GM21381 (cell line): Measurements from ENCODE around the gene GTF2I.
"Not testable (repeated sequence)": the region's sequence is repeated elsewhere in the genome, so short reads cannot be mapped to it uniquely, and the experiment has no call there.

Experiments
- ATAC-seq: cut with Tn5 transposase; IDR thresholded peaks from one replicate; pipeline ENCODE4 v1.9.1; 2021; ENCODE audit warnings: mild to moderate bottlenecking, moderate library complexity; ENCODE audit not compliant: unreplicated experiment

The GTF2I gene

GRCh38 chr7:74709880-74710671 is 52.6 kb downstream of the GTF2I start:
- ATAC-seq: no peak

- no peak for ATAC-seq
These were observed 56.0 kb downstream of the GTF2I start for GRCh38 chr7:74713567-74713966.

DNA sequence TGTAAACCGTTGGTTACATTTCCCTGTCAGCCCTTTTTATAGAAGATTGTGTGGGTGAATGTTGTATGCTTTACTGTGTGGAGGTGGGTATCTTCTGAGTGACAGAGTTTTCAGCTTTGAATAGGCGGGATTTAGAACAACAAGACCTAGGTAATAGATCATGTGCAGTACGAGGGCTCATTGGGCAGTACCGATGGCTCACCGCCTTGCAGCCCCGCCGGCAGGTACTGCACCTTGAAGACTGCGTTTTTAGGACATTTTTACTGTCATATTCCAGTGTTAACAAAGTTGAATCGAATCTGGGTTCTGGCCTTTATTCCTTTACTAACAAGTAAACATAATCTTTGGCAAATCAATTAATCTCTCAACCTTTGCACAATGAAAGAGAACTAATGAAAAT is 60.4 kb downstream of the GTF2I start:
- ATAC-seq: no peak

GRCh38 chr7:74718336-74718735 is 60.8 kb downstream of the GTF2I start:
- ATAC-seq: no peak

DNA sequence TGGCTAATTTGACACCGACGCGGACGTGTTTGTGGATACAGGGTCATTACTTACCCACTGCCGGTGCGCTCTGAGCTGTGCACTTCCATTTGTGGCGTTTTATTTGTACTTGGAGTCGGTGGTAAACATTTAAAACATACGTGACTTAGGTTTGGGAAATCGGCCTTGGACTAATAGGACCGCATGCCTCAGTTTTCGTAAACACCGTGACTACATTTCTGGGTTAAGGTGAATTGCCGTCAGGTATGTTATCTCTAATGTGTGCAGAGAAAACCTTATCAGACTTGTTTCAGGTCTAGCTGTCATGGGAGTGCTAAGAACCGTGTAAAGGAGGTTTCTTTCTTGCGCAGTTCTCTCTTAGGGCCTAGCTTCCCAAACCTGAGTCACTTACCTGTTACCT is 64.6 kb downstream of the GTF2I start:
- no peak for ATAC-seq

DNA sequence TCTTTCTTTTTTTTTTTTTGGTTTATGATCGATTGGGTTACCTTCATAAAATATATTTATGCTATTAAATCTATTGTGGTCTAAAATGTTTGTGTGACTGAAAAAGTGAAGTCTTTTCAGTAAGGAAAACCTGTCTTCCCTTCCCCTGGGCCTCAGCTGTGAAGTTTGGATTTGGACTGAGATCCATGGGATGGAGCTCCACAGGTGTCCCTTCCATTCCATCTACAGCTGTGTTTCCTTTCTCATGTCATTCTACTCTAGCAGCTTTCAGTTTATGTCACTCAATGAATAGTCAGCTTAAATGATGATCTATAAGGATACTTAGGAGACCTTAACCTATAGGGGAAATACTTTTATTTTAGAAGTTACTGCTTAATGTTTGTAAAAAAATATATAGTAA is 68.3 kb downstream of the GTF2I start:
- ATAC-seq: no peak

DNA sequence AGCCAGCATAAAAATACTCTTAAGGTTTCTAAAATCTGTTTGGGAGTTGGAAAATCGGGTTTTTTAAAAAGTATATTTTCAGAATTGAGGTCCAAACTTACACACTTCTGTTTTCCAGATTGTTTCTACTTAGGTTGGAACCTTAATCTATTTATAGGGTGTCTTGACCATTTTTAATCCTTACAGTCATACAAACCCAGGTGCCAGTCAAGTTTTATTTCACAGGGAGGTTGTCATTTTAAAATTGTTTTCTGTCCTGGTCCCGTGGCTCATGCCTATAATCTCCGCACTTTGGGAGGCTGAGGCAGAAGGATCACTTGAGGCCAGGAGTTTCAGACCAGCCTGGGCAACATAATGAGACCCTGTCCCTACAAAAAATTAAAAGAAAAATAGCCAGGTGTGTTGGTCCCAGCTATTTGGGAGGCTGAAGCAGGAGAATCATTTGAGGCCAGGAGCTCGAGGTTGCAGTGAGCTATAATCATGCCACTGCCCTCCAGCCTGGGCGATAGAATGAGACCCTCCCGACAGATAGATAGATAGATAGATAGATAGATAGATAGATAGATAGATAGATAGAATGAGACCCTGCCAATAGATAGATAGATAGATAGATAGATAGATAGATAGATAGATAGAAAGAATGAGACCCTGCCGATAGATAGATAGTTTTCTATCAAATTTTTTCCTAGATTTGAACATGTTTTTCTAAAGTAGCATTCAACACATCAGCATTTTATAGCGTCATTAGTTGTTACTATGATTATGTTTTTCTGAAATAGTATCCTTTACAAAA is 69.0 kb downstream of the GTF2I start:
- ATAC-seq: no peak

- not testable (repeated sequence) for ATAC-seq
These were observed 71.2 kb downstream of the GTF2I start for GRCh38 chr7:74728686-74729085.

- not testable (repeated sequence) for ATAC-seq
These were observed 72.7 kb downstream of the GTF2I start for GRCh38 chr7:74730186-74730585.

DNA sequence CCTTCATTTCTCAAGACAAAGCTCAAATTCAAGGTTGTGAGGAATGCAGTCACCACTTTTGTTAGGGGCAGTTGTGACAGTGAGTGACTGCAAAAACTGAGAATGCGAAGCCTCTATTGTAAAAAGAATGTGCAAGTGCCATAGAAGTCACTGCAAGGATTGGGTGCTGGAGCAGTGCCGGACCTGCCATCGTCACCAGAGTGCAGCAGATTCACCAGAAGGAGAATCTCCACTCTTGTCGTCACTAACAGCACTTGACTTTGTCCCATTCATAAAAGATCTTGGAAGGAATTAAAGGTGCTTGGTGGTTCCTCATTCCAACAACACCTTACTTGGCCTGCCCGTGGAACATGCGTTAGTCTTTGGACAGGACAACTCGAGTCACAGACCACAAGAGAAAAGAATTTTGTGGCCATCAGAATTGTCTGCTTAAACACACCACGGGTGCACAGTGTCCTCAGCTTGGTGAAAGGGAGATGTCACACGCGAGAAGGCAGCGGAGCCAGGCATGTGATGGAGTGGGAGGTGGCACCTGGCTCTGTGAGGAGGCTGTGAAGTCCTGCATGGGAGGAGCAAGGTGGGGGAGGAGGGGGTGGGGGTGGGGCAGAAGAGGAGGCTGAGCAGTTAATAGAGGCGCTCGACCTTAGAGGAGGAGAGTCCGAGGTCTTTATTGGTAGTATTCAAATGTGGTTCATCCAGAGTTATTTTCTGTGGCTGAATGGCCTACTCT is 82.6 kb downstream of the GTF2I start:
- ATAC-seq: not testable (repeated sequence)

DNA sequence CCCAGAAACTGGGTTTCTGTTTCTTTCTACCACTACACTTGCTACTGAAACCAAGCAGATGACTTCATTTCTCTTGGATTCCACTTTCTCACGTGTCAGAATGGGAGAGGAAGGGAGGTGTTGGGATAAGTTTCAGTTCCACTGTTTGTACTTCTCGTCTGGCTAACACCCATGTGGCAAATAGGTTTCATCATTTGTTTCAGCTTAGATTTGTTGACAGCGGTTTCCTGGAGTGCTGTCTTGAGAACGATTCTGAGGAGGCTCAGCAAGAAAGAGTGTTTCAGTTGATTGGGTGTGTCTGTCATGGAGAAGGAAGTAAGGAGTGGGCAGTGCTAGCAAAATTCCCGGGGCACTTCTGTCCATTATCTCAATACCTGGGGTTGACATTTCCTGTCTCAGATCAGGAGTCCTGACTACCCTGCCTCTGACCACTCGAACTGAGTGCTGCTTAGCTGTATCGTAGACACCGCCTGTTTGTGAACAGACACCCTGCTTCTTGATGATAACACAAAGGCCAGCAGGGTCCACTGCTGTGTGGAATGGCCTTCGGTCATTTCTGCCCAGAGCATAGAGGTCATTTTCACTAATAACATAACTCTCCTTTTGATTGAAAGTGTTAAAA is 86.5 kb downstream of the GTF2I start:
- ATAC-seq: not testable (repeated sequence)

GRCh38 chr7:74753921-74754482 is 96.5 kb downstream of the GTF2I start:
- not testable (repeated sequence) for ATAC-seq

GRCh38 chr7:74756673-74757072 is 99.2 kb downstream of the GTF2I start:
- ATAC-seq: not testable (repeated sequence)

GRCh38 chr7:74758268-74758667 is 100.8 kb downstream of the GTF2I start:
- not testable (repeated sequence) for ATAC-seq

GRCh38 chr7:74758982-74759381 is 101.5 kb downstream of the GTF2I start:
- not testable (repeated sequence) for ATAC-seq

- ATAC-seq: peak; percentile 24
These were observed 107.8 kb downstream of the GTF2I start for GRCh38 chr7:74765205-74765918.

- not testable (repeated sequence) for ATAC-seq
These were observed 109.0 kb downstream of the GTF2I start for GRCh38 chr7:74766509-74766908.

- not testable (repeated sequence) for ATAC-seq
These were observed 109.5 kb downstream of the GTF2I start for GRCh38 chr7:74766991-74767390.

DNA sequence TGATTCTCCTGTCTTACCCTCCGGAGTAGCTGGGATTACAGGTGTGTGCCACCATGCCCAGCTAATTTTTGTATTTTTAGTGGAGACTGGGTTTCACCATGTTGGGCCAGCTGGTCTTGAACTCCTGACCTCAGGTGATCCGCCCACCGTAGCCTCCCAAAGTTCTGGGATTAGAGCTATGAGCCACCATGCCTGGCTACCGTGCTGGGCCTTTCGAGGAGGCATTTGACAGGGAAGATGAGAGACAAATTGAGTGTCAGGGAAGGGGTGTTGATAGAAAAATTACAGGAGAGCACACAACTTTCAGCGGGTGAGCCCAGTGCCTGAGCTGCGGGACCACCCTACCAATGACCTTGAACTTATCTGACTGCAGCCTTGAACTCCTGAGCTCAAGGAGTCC is 112.5 kb downstream of the GTF2I start:
- not testable (repeated sequence) for ATAC-seq

- not testable (repeated sequence) for ATAC-seq
These were observed 114.6 kb downstream of the GTF2I start for GRCh38 chr7:74772093-74772492.
